GM12878 (cell line): ENCODE measurements around the gene MLN. TPM values are rescaled to one million over a fixed set of nuclear protein-coding genes. Genes with fewer than 3 reads are reported as not detected.

Source experiments
- ATAC-seq: fragments of 200-7000 bp; cut with Tn5 transposase; 3 replicates; pipeline ENCODE4 v1.9.1; 2020; ENCODE audit warnings: mild to moderate bottlenecking, moderate library complexity
- BruUV-seq: library from RNA; stranded (reverse); fragments of 400-500 nt; replicated peaks from 2 replicates; lab custom pipeline; 2021; lab: Mats Ljungman, UMichigan
- CTCF ChIA-PET: fragments of 300-600 bp; sonication (Branson Sonifier 250); formaldehyde crosslinking; extraction: SDS; loops from one replicate; lab custom pipeline; 2021; ENCODE audit warnings: inconsistent platforms; lab: Yijun Ruan, JAX
- POLR2A ChIA-PET: fragments of 350-600 bp; formaldehyde crosslinking; extraction: SDS; loops from one replicate; lab custom pipeline; 2021; ENCODE audit warnings: inconsistent platforms; lab: Charles Lee
- RAD21 ChIA-PET: fragments of 300-600 bp; sonication (Branson Sonifier 250); formaldehyde crosslinking; loops from one replicate; lab custom pipeline; 2023; ENCODE audit warnings: antibody characterized with exemption; ENCODE audit not compliant: unreplicated experiment; lab: Charles Lee
- SMC1A ChIA-PET: fragments of 300-600 bp; sonication (Branson Sonifier 250); formaldehyde crosslinking; loops from one replicate; lab custom pipeline; 2023; ENCODE audit not compliant: unreplicated experiment, uncharacterized antibody; lab: Charles Lee
- DNase-seq: peaks from one replicate; pipeline ENCODE4 v3.0.0-alpha.2; 2011; ENCODE audit warnings: low read depth, low spot score
- FAIRE-seq: peaks from 3 replicates; lab custom pipeline; 2011; peaks lifted over from hg19 to GRCh38; lab: Jason Lieb, UNC
- H2AFZ ChIP-seq: 2 replicates; pipeline ENCODE4 v1.6.0; 2011; ENCODE audit warnings: low read depth, low read length, control low read depth; ENCODE audit not compliant: control insufficient read depth
- H3K27ac ChIP-seq: 2 replicates; pipeline ENCODE4 v1.5.1; 2011; ENCODE audit warnings: control low read depth; ENCODE audit not compliant: control insufficient read depth, insufficient read depth
- H3K27me3 ChIP-seq, 2 experiments: replicated peaks in 1 of 2; 2 replicates each; pipeline versions ENCODE4 v1.6.0 to v1.6.1; 2011; ENCODE audit warnings: low read length in 1 of 2; ENCODE audit not compliant: control insufficient read depth in 2 of 2, insufficient read depth in 2 of 2
- H3K36me3 ChIP-seq, 2 experiments: 2 replicates each; pipeline ENCODE4 v1.5.1; 2011; ENCODE audit warnings: low read length in 1 of 2; ENCODE audit not compliant: control insufficient read depth in 2 of 2, insufficient read depth in 2 of 2
- H3K4me1 ChIP-seq: 2 replicates; pipeline ENCODE4 v1.6.1; 2011; ENCODE audit warnings: mild to moderate bottlenecking, low read length, moderate library complexity, mixed read lengths; ENCODE audit not compliant: control insufficient read depth, insufficient read depth
- H3K4me2 ChIP-seq: 2 replicates; pipeline ENCODE4 v1.6.0; 2011; ENCODE audit warnings: control low read depth; ENCODE audit not compliant: control insufficient read depth, insufficient read depth
- H3K4me3 ChIP-seq: fragments of 200-600 bp; sonication (generic); 2 replicates; pipeline ENCODE4 v1.5.1; 2016
- H3K79me2 ChIP-seq: 2 replicates; pipeline ENCODE4 v1.6.0; 2011; ENCODE audit warnings: low read length; ENCODE audit not compliant: control insufficient read depth, insufficient read depth
- H3K9ac ChIP-seq: 2 replicates; pipeline ENCODE4 v1.8.0; 2011; ENCODE audit warnings: low read length, control low read depth, mixed read lengths; ENCODE audit not compliant: control insufficient read depth, insufficient read depth
- H3K9me3 ChIP-seq: replicated peaks from 3 replicates; pipeline ENCODE4 v1.5.1; 2011; ENCODE audit warnings: mild to moderate bottlenecking, low read length; ENCODE audit not compliant: control insufficient read depth, insufficient read depth
- H4K20me1 ChIP-seq: 2 replicates; pipeline ENCODE4 v1.6.0; 2011; ENCODE audit not compliant: control insufficient read depth, insufficient read depth
- BACH1 ChIP-seq: fragments of 450-650 bp; IDR thresholded peaks from 2 replicates; pipeline ENCODE4 v1.6.1; 2017; ENCODE audit warnings: mild to moderate bottlenecking, borderline replicate concordance
- E2F8 ChIP-seq: fragments of 450-650 bp; IDR thresholded peaks from 2 replicates; pipeline ENCODE4 v1.6.1; 2018; ENCODE audit warnings: mild to moderate bottlenecking, low read depth, moderate library complexity; ENCODE audit not compliant: partially characterized antibody
- EP300 ChIP-seq, 2 experiments: fragments of 150-350 bp in 1 of 2; IDR thresholded peaks; 2 replicates each; pipeline ENCODE4 v1.6.1; 2011 to 2012; ENCODE audit warnings: low read depth in 2 of 2, low read length in 2 of 2, borderline replicate concordance in 1 of 2, improper control_type of control experiment in 1 of 2, inconsistent platforms in 1 of 2; ENCODE audit not compliant: control insufficient read depth in 1 of 2
- MTA3 ChIP-seq: IDR thresholded peaks from 2 replicates; pipeline ENCODE4 v1.6.1; 2012; ENCODE audit warnings: low read length, inconsistent platforms, borderline replicate concordance
- NR2C2 ChIP-seq: IDR thresholded peaks from 2 replicates; pipeline ENCODE4 v1.6.1; 2011; ENCODE audit warnings: borderline replicate concordance, low read depth; ENCODE audit not compliant: control insufficient read depth, insufficient read length
- NRF1 ChIP-seq: conservative IDR thresholded peaks from 2 replicates; pipeline ENCODE4 v1.6.1; 2011; ENCODE audit warnings: mild to moderate bottlenecking, low read depth, low read length, improper control_type of control experiment
- PML ChIP-seq: IDR thresholded peaks from 2 replicates; pipeline ENCODE4 v1.6.1; 2012; ENCODE audit warnings: low read length, inconsistent platforms
- POU2F2 ChIP-seq: IDR thresholded peaks from 3 replicates; pipeline ENCODE4 v1.6.1; 2011; ENCODE audit warnings: low read depth, mild to moderate bottlenecking, low read length, borderline replicate concordance
- PRDM15 ChIP-seq: fragments of 450-650 bp; formaldehyde crosslinking; IDR thresholded peaks from 2 replicates; pipeline ENCODE4 v1.4.0; 2020; ENCODE audit warnings: mild to moderate bottlenecking, moderate library complexity
- RAD21 ChIP-seq: IDR thresholded peaks from 2 replicates; pipeline ENCODE4 v1.6.1; 2011; ENCODE audit warnings: mild to moderate bottlenecking, low read depth, low read length, moderate library complexity; ENCODE audit not compliant: insufficient read depth
- TCF7 ChIP-seq: IDR thresholded peaks from 2 replicates; pipeline ENCODE4 v1.6.1; 2014; ENCODE audit warnings: antibody characterized with exemption, borderline replicate concordance
- ZNF24 ChIP-seq: fragments of 450-650 bp; IDR thresholded peaks from 2 replicates; pipeline ENCODE4 v1.6.1; 2017; ENCODE audit warnings: antibody characterized with exemption, mild to moderate bottlenecking
- WGBS: methylation state at CpG from one replicate; pipeline ENCODE4 v1.1.6; 2016; ENCODE audit warnings: low lambda C conversion rate; ENCODE audit not compliant: insufficient replicate concordance, insufficient coverage; ENCODE audit errors: missing lambda C conversion rate; 5-methylcytosine and 5-hydroxymethylcytosine counted together
- in situ Hi-C: fragments of 300-500 bp; cut with MboI; formaldehyde crosslinking; loops from 9 replicates; pipeline ENCODE4 v1.14.3; 2018; ENCODE audit warnings: mixed read lengths
- intact Hi-C: fragments of 100-400 bp; cut with micrococcal nuclease; formaldehyde crosslinking; loops from one replicate; pipeline ENCODE4 v1.14.2; 2022; ENCODE audit not compliant: unreplicated experiment
- polyA plus RNA-seq, 11 experiments: library from polyadenylated mRNA; depleted of rRNA in 4 of 11; unstranded in 6 of 11; stranded (reverse) in 5 of 11; fragments of >200 nt; fragmentation: Nextera tagmentation in 4 of 11; fragmentation: Illumina TruSeq in 1 of 11; extraction: Ambion mirVana in 4 of 11; extraction: Trizol in 1 of 11; gene quantifications; 1 replicate in 1 of 11; 2 replicates in 10 of 11; pipeline versions ENCODE4 v1.2.1 to v1.2.3, GENCODE V29; 2011 to 2016; ENCODE audit warnings: inconsistent platforms in 2 of 11, missing spikeins in 2 of 11, low read depth in 1 of 11
- total RNA-seq, 4 experiments: library from RNA; depleted of rRNA in 3 of 4; stranded (reverse); fragments of >200 nt in 3 of 4; fragmentation: Illumina TruSeq in 1 of 4; extraction: Trizol in 1 of 4; gene quantifications; 2 replicates each; pipeline versions ENCODE4 v1.2.1 to v1.2.3, GENCODE V29; 2013 to 2021
- TF ChIP-seq, protein P1 (sequence below): IDR thresholded peaks from 2 replicates; pipeline ENCODE4 v1.6.1; 2011; ENCODE audit warnings: borderline replicate concordance, low read depth, mild to moderate bottlenecking, moderate library complexity, low read length; ENCODE audit not compliant: insufficient read depth, poor library complexity, severe bottlenecking

Gene MLN
- total and polyA plus RNA-seq, 10 of the 15 experiments (the other 5 are each of a cell fraction or from before 2014, with no cell fraction given), result not detected

- ChIA-PET RAD21 (no interaction called here), CTCF (no interaction called here)
- TF ChIP-seq BACH1 (no peak), MTA3 (no peak), TCF7 (no peak), EP300 (IDR thresholded peaks at IDR 0.05; ENCODE audit: borderline replicate concordance in 1 of 2, control insufficient read depth in 1 of 2, low read depth in 2 of 2, low read length in 2 of 2) (no peak), ZNF24 (no peak), POU2F2 (no peak), PML (no peak), E2F8 (no peak), NRF1 (no peak), NR2C2 (no peak), RAD21 (no peak), PRDM15 (no peak)
- TF ChIP-seq, protein P1, sequence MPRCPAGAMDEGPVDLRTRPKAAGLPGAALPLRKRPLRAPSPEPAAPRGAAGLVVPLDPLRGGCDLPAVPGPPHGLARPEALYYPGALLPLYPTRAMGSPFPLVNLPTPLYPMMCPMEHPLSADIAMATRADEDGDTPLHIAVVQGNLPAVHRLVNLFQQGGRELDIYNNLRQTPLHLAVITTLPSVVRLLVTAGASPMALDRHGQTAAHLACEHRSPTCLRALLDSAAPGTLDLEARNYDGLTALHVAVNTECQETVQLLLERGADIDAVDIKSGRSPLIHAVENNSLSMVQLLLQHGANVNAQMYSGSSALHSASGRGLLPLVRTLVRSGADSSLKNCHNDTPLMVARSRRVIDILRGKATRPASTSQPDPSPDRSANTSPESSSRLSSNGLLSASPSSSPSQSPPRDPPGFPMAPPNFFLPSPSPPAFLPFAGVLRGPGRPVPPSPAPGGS, result no peak
Measured at GRCh38 chr6:33827546-33828451, 24.0 kb upstream of the MLN start.

More at GRCh38 chr6:33827546-33828451, 24.0 kb upstream of the MLN start:
- Histone ChIP-seq H3K27me3 (no peaks in the 10 kb centered on the region; a peak in 3 of 4 replicates), H3K4me3 (no peak overlapping the region), H3K4me2 (no peak overlapping the region), H3K9ac (no peak overlapping the region), H3K9me3 (no peaks in the 10 kb centered on the region), H3K79me2 (no peaks in the 10 kb centered on the region), H3K27ac (no peak overlapping the region), H4K20me1 (no peaks in the 10 kb centered on the region), H3K36me3 (no peaks in the 10 kb centered on the region), H3K4me1 (no peaks in the 10 kb centered on the region), H2AFZ (no peak overlapping the region)
- no TSS peak for BruUV-seq
- ATAC-seq (no peak), FAIRE-seq (no peak), DNase-seq (no peak)
- in situ Hi-C loops (no loop called here), intact Hi-C loops (no loop called here)
- POLR2A ChIA-PET, result no interaction called here
- SMC1A ChIA-PET, result no interaction called here
- 12% methylated on average over 14 of the region's 14 CpGs for WGBS
